Activated CD4-positive, alpha-beta memory T cell treated with anti-CD3 and anti-CD28 coated beads for 36 hours (primary cell): ENCODE measurements around the gene FRA10AC1. TPM values are rescaled to one million over a fixed set of nuclear protein-coding genes. Genes with fewer than 3 reads are reported as not detected.
A peak's percentile ranks its signal among the peaks of the same experiment; 100 is the strongest.

ENCODE experiments used
- CTCF ChIA-PET: fragments of 350-600 bp; sonication (Branson Sonifier 250); formaldehyde crosslinking; loops from one replicate; lab custom pipeline; 2021; ENCODE audit warnings: antibody characterized with exemption, inconsistent platforms; lab: Charles Lee
- POLR2A ChIA-PET: fragments of 350-600 bp; sonication (Branson Sonifier 250); formaldehyde crosslinking; loops from one replicate; lab custom pipeline; 2021; ENCODE audit warnings: antibody characterized with exemption; lab: Charles Lee
- DNase-seq: peaks from one replicate; pipeline ENCODE4 v3.0.0-alpha.2; 2020
- H3K27ac Mint-ChIP-seq: one replicate; pipeline ENCODE4 v1.8.0; 2021; ENCODE audit warnings: mixed read lengths
- H3K27me3 Mint-ChIP-seq: one replicate; pipeline ENCODE4 v1.8.0; 2021; ENCODE audit warnings: mixed read lengths
- H3K36me3 Mint-ChIP-seq: one replicate; pipeline ENCODE4 v1.8.0; 2021; ENCODE audit warnings: mixed read lengths
- H3K4me1 Mint-ChIP-seq: one replicate; pipeline ENCODE4 v1.8.0; 2021; ENCODE audit warnings: low read depth, mixed read lengths
- H3K4me3 Mint-ChIP-seq: one replicate; pipeline ENCODE4 v1.8.0; 2021; ENCODE audit warnings: mild to moderate bottlenecking, mixed read lengths
- H3K9me3 Mint-ChIP-seq: one replicate; pipeline ENCODE4 v1.8.0; 2021; ENCODE audit warnings: mixed read lengths
- intact Hi-C: fragments of 100-400 bp; cut with micrococcal nuclease; formaldehyde crosslinking; loops from one replicate; pipeline ENCODE4 v1.15.1; 2023
- total RNA-seq, 2 experiments: library from RNA; stranded (reverse); gene quantifications; one replicate each; pipeline ENCODE4 v1.2.3, GENCODE V29; 2021

The FRA10AC1 gene
- 10 to 100 TPM; 18.6 to 19.0 TPM for total RNA-seq

GRCh38 chr10:93702210-93703001, at the start of gene FRA10AC1:
FRA10AC1 (minus strand) TSS chr10:93702592; CDS start chr10:93700106, 2,486 bp downstream.
- H3K4me3 Mint-ChIP-seq = no peak within 1 kb of the TSS
- peaks cover 10% of the 10 kb centered on the region for H3K36me3 Mint-ChIP-seq
- H3K27ac Mint-ChIP-seq = no peak within 1 kb of the TSS
- intact Hi-C loops = loop anchor here (1.0 to 5.0 kb wide), 8 partner anchors 50 to 1110 kb away; partner anchors contain the start of genes CEP55, HELLS, KIF11 and NOC3L
- no peaks in the 10 kb centered on the region for H3K27me3 Mint-ChIP-seq
- POLR2A ChIA-PET = interaction anchor here (0.5 to 2.2 kb wide), 10 partner anchors 10 to 239 kb away, joined by 3 to 6 read pairs (median 3); partner anchors contain the start of gene CEP55
- peak; percentile 92 for DNase-seq
- CTCF ChIA-PET = interaction anchor here (0.6 to 2.0 kb wide), 9 partner anchors 86 to 844 kb away, joined by 3 to 5 read pairs (median 3); no protein-coding TSS in a partner anchor
- H3K4me1 Mint-ChIP-seq = peaks cover 15% of the 10 kb centered on the region
- H3K9me3 Mint-ChIP-seq = no peaks in the 10 kb centered on the region

- POLR2A ChIA-PET = no interaction called here
- no peak for DNase-seq
Measured at GRCh38 chr10:93751832-93752231, 49.4 kb upstream of the FRA10AC1 start.

GRCh38 chr10:93751124-93751523, 48.7 kb upstream of the FRA10AC1 start:
- H3K9me3 Mint-ChIP-seq = no peaks in the 10 kb centered on the region
- H3K4me3 Mint-ChIP-seq = no peak overlapping the region
- intact Hi-C loops = loop anchor here (5.0 kb wide), 1 partner anchor 49 kb away; the partner anchor contains the start of gene FRA10AC1
- no peaks in the 10 kb centered on the region for H3K36me3 Mint-ChIP-seq
- peaks cover 9% of the 10 kb centered on the region for H3K4me1 Mint-ChIP-seq
- DNase-seq = no peak
- no peak overlapping the region for H3K27ac Mint-ChIP-seq
- CTCF ChIA-PET = no interaction called here
- peaks cover 6% of the 10 kb centered on the region for H3K27me3 Mint-ChIP-seq
- POLR2A ChIA-PET = no interaction called here

More at GRCh38 chr10:93751832-93752231, 49.4 kb upstream of the FRA10AC1 start:
- Mint-ChIP-seq H3K27ac (no peak overlapping the region), H3K4me3 (no peak overlapping the region), H3K27me3 (peaks cover 10% of the 10 kb centered on the region), H3K9me3 (no peaks in the 10 kb centered on the region), H3K36me3 (no peaks in the 10 kb centered on the region), H3K4me1 (peaks cover 9% of the 10 kb centered on the region)
- CTCF ChIA-PET = no interaction called here
- intact Hi-C loops = loop anchor here (5.0 kb wide), 1 partner anchor 50 kb away; the partner anchor contains the start of gene FRA10AC1

- H3K36me3 Mint-ChIP-seq = no peaks in the 10 kb centered on the region
- H3K4me3 Mint-ChIP-seq = no peak overlapping the region
- DNase-seq = no peak
- intact Hi-C loops = no loop called here
- ChIA-PET POLR2A (no interaction called here), CTCF (no interaction called here)
- peaks cover 5% of the 10 kb centered on the region for H3K27me3 Mint-ChIP-seq
- H3K9me3 Mint-ChIP-seq = no peaks in the 10 kb centered on the region
- H3K27ac Mint-ChIP-seq = no peak overlapping the region
- peaks cover 6% of the 10 kb centered on the region for H3K4me1 Mint-ChIP-seq
Measured at GRCh38 chr10:93749218-93749799, 46.9 kb upstream of the FRA10AC1 start.

- POLR2A ChIA-PET = no interaction called here
- DNase-seq = peak; percentile 20
Measured at GRCh38 chr10:93746844-93747284, 44.5 kb upstream of the FRA10AC1 start.

GRCh38 chr10:93745408-93746065, 43.1 kb upstream of the FRA10AC1 start:
- Mint-ChIP-seq H3K36me3 (no peaks in the 10 kb centered on the region), H3K9me3 (no peaks in the 10 kb centered on the region), H3K4me3 (no peak overlapping the region), H3K27ac (no peak overlapping the region), H3K27me3 (peaks cover 1% of the 10 kb centered on the region), H3K4me1 (no peaks in the 10 kb centered on the region)
- ChIA-PET POLR2A (no interaction called here), CTCF (interaction anchor here (1.1 kb wide), 1 partner anchor 71 kb away, joined by 3 read pairs; no protein-coding TSS in a partner anchor)
- no peak for DNase-seq
- intact Hi-C loops = no loop called here

More at GRCh38 chr10:93746844-93747284, 44.5 kb upstream of the FRA10AC1 start:
- intact Hi-C loops = no loop called here
- Mint-ChIP-seq H3K4me3 (no peak overlapping the region), H3K27me3 (peaks cover 5% of the 10 kb centered on the region), H3K4me1 (peaks cover 3% of the 10 kb centered on the region), H3K27ac (no peak overlapping the region), H3K9me3 (no peaks in the 10 kb centered on the region), H3K36me3 (no peaks in the 10 kb centered on the region)
- CTCF ChIA-PET = interaction anchor here (1.0 kb wide), 1 partner anchor 13 kb away, joined by 4 read pairs; no protein-coding TSS in a partner anchor

GRCh38 chr10:93742633-93743349, 40.4 kb upstream of the FRA10AC1 start:
- ChIA-PET CTCF (no interaction called here), POLR2A (no interaction called here)
- no peaks in the 10 kb centered on the region for H3K36me3 Mint-ChIP-seq
- intact Hi-C loops = no loop called here
- H3K27me3 Mint-ChIP-seq = peaks cover 1% of the 10 kb centered on the region
- H3K4me3 Mint-ChIP-seq = no peak overlapping the region
- H3K27ac Mint-ChIP-seq = no peak overlapping the region
- H3K9me3 Mint-ChIP-seq = no peaks in the 10 kb centered on the region
- DNase-seq = no peak
- H3K4me1 Mint-ChIP-seq = no peaks in the 10 kb centered on the region

- Mint-ChIP-seq H3K27me3 (peaks cover 1% of the 10 kb centered on the region), H3K27ac (no peak overlapping the region), H3K9me3 (no peaks in the 10 kb centered on the region), H3K4me3 (no peak overlapping the region), H3K4me1 (no peaks in the 10 kb centered on the region), H3K36me3 (no peaks in the 10 kb centered on the region)
- no peak for DNase-seq
- ChIA-PET CTCF (no interaction called here), POLR2A (no interaction called here)
- intact Hi-C loops = no loop called here
Measured at GRCh38 chr10:93741367-93741766, 39.0 kb upstream of the FRA10AC1 start.

- intact Hi-C loops = no loop called here
Measured at GRCh38 chr10:93726024-93726423, 23.6 kb upstream of the FRA10AC1 start.

GRCh38 chr10:93723153-93723552, 20.8 kb upstream of the FRA10AC1 start:
- POLR2A ChIA-PET = no interaction called here

More at GRCh38 chr10:93726024-93726423, 23.6 kb upstream of the FRA10AC1 start:
- ChIA-PET POLR2A (no interaction called here), CTCF (no interaction called here)
- no peak for DNase-seq
- Mint-ChIP-seq H3K4me1 (no peaks in the 10 kb centered on the region), H3K9me3 (no peaks in the 10 kb centered on the region), H3K4me3 (no peak overlapping the region), H3K36me3 (no peaks in the 10 kb centered on the region), H3K27me3 (peaks cover 33% of the 10 kb centered on the region), H3K27ac (no peak overlapping the region)

GRCh38 chr10:93722550-93722949, 20.2 kb upstream of the FRA10AC1 start:
- H3K9me3 Mint-ChIP-seq = no peaks in the 10 kb centered on the region
- ChIA-PET POLR2A (no interaction called here), CTCF (no interaction called here)
- intact Hi-C loops = no loop called here
- no peak overlapping the region for H3K4me3 Mint-ChIP-seq
- no peak for DNase-seq
- H3K36me3 Mint-ChIP-seq = no peaks in the 10 kb centered on the region
- no peaks in the 10 kb centered on the region for H3K4me1 Mint-ChIP-seq
- H3K27ac Mint-ChIP-seq = no peak overlapping the region
- H3K27me3 Mint-ChIP-seq = peaks cover 40% of the 10 kb centered on the region

More at GRCh38 chr10:93723153-93723552, 20.8 kb upstream of the FRA10AC1 start:
- no peak for DNase-seq
- no peak overlapping the region for H3K4me3 Mint-ChIP-seq
- peaks cover 39% of the 10 kb centered on the region for H3K27me3 Mint-ChIP-seq
- H3K9me3 Mint-ChIP-seq = no peaks in the 10 kb centered on the region
- intact Hi-C loops = no loop called here
- no peak overlapping the region for H3K27ac Mint-ChIP-seq
- H3K36me3 Mint-ChIP-seq = no peaks in the 10 kb centered on the region
- CTCF ChIA-PET = no interaction called here
- no peaks in the 10 kb centered on the region for H3K4me1 Mint-ChIP-seq
